Liver (tissue), 9 donors: ENCODE measurements around the gene ACTR1B. TPM values are rescaled to one million over a fixed set of nuclear protein-coding genes. Genes with fewer than 3 reads are reported as not detected.

Experiments
- DNase-seq: peaks from one replicate; pipeline ENCODE4 v3.0.0-alpha.2; 2017; ENCODE audit warnings: low spot score
- H3K27ac ChIP-seq, 2 donors: one replicate each; pipeline ENCODE4 v1.7.0; 2013; ENCODE audit warnings: inconsistent platforms in 2 of 2, low read length in 2 of 2, control low read depth in 1 of 2, low read depth in 1 of 2, mild to moderate bottlenecking in 1 of 2
- H3K27me3 ChIP-seq, 4 donors: one replicate each; pipeline versions ENCODE4 v1.6.1 to v1.7.0; 2013; ENCODE audit warnings: low read length in 3 of 4, inconsistent platforms in 1 of 4, mild to moderate bottlenecking in 1 of 4, moderate library complexity in 1 of 4; ENCODE audit not compliant: control insufficient read depth in 4 of 4, insufficient read depth in 4 of 4
- H3K36me3 ChIP-seq, 4 donors: one replicate each; pipeline versions ENCODE4 v1.6.1 to v1.7.0; 2013; ENCODE audit warnings: low read length in 3 of 4, mild to moderate bottlenecking in 3 of 4, low read depth in 1 of 4, moderate library complexity in 1 of 4; ENCODE audit not compliant: control insufficient read depth in 4 of 4, insufficient read depth in 3 of 4
- H3K4me1 ChIP-seq, 4 donors: one replicate each; pipeline versions ENCODE4 v1.6.1 to v1.7.0; 2013; ENCODE audit warnings: low read length in 3 of 4, mild to moderate bottlenecking in 3 of 4, moderate library complexity in 1 of 4; ENCODE audit not compliant: control insufficient read depth in 4 of 4, insufficient read depth in 4 of 4
- H3K4me3 ChIP-seq, 3 donors: one replicate each; pipeline versions ENCODE4 v1.6.1 to v1.7.0; 2013; ENCODE audit warnings: low read length in 3 of 3, control low read depth in 1 of 3, low read depth in 1 of 3, mild to moderate bottlenecking in 1 of 3
- H3K9ac ChIP-seq, 2 donors: one replicate each; pipeline ENCODE4 v1.7.0; 2013; ENCODE audit warnings: low read length in 2 of 2, mild to moderate bottlenecking in 2 of 2, moderate library complexity in 2 of 2, control low read depth in 1 of 2, low read depth in 1 of 2
- H3K9me3 ChIP-seq, 4 donors: one replicate each; pipeline versions ENCODE4 v1.6.1 to v1.7.0; 2013; ENCODE audit warnings: low read length in 3 of 4; ENCODE audit not compliant: control insufficient read depth in 4 of 4
- EGR1 ChIP-seq, 2 donors: IDR thresholded peaks; 2 replicates each; pipeline ENCODE4 v1.6.1; 2016 to 2018; ENCODE audit warnings: antibody characterized with exemption in 2 of 2, low read depth in 2 of 2
- FOXA1 ChIP-seq: IDR thresholded peaks from 2 replicates; pipeline ENCODE4 v1.6.1; 2016; ENCODE audit warnings: antibody characterized with exemption
- FOXA2 ChIP-seq: IDR thresholded peaks from 2 replicates; pipeline ENCODE4 v1.6.1; 2016; ENCODE audit warnings: antibody characterized with exemption
- GABPA ChIP-seq, 2 donors: IDR thresholded peaks in 1 of 2; conservative IDR thresholded peaks in 1 of 2; 2 replicates each; pipeline ENCODE4 v1.6.1; 2016; ENCODE audit warnings: antibody characterized with exemption in 2 of 2, mild to moderate bottlenecking in 1 of 2, moderate library complexity in 1 of 2
- HNF4A ChIP-seq, 2 donors: conservative IDR thresholded peaks; 2 replicates each; pipeline ENCODE4 v1.6.1; 2016; ENCODE audit warnings: antibody characterized with exemption in 2 of 2, mild to moderate bottlenecking in 2 of 2
- HNF4G ChIP-seq: IDR thresholded peaks from 2 replicates; pipeline ENCODE4 v1.6.1; 2016; ENCODE audit warnings: antibody characterized with exemption
- JUND ChIP-seq, 2 donors: IDR thresholded peaks; 2 replicates each; pipeline ENCODE4 v1.6.1; 2016; ENCODE audit warnings: antibody characterized with exemption in 2 of 2
- NR2F2 ChIP-seq: IDR thresholded peaks from 2 replicates; pipeline ENCODE4 v1.6.1; 2016; ENCODE audit warnings: antibody characterized with exemption
- RAD21 ChIP-seq, 2 donors: IDR thresholded peaks; 2 replicates each; pipeline ENCODE4 v1.6.1; 2016; ENCODE audit warnings: antibody characterized with exemption in 2 of 2, mild to moderate bottlenecking in 2 of 2
- RXRA ChIP-seq, 2 donors: IDR thresholded peaks; 2 replicates each; pipeline ENCODE4 v1.6.1; 2017 to 2018; ENCODE audit warnings: antibody characterized with exemption in 2 of 2, mild to moderate bottlenecking in 1 of 2
- SP1 ChIP-seq: IDR thresholded peaks from 2 replicates; pipeline ENCODE4 v1.6.1; 2018; ENCODE audit warnings: antibody characterized with exemption, mild to moderate bottlenecking
- TAF1 ChIP-seq: conservative IDR thresholded peaks from 2 replicates; pipeline ENCODE4 v1.6.1; 2016; ENCODE audit warnings: antibody characterized with exemption, mild to moderate bottlenecking
- YY1 ChIP-seq: IDR thresholded peaks from 2 replicates; pipeline ENCODE4 v1.6.1; 2016; ENCODE audit warnings: antibody characterized with exemption, mild to moderate bottlenecking
- WGBS: extraction: QIAGEN DNeasy Blood & Tissue Kit; methylation state at CpG from one replicate; pipeline ENCODE4 v1.1.7; 2013; 5-methylcytosine and 5-hydroxymethylcytosine counted together
- polyA plus RNA-seq, 2 donors: library from polyadenylated mRNA; stranded (reverse) in 1 of 2; unstranded in 1 of 2; fragments of 200-250 nt in 1 of 2; fragments of >200 nt in 1 of 2; fragmentation: Nextera tagmentation in 1 of 2; extraction: Ambion mirVana in 1 of 2; gene quantifications; one replicate each; pipeline versions ENCODE4 v1.2.1 to v1.2.3, GENCODE V29; 2013 to 2015
- total RNA-seq, 2 donors: library from RNA; depleted of rRNA; stranded (reverse); fragments of >200 nt; gene quantifications; one replicate each; pipeline ENCODE4 v1.2.3, GENCODE V29; 2014
- TF ChIP-seq, protein P1 (sequence below): IDR thresholded peaks from 2 replicates; pipeline ENCODE4 v1.6.1; 2016; ENCODE audit warnings: antibody characterized with exemption
- TF ChIP-seq, protein P2 (sequence below): fragments of 150-350 bp; IDR thresholded peaks from 2 replicates; pipeline ENCODE4 v1.5.1; 2017; ENCODE audit warnings: improper control_type of control experiment, low read depth, low read length; ENCODE audit not compliant: missing input control
- TF ChIP-seq, protein P3 (sequence below): IDR thresholded peaks from 2 replicates; pipeline ENCODE4 v1.6.1; 2016; ENCODE audit warnings: antibody characterized with exemption
- TF ChIP-seq, protein P4 (sequence below): IDR thresholded peaks from 2 replicates; pipeline ENCODE4 v1.6.1; 2016; ENCODE audit warnings: antibody characterized with exemption, mild to moderate bottlenecking
- TF ChIP-seq, protein P5 (sequence below): IDR thresholded peaks from 2 replicates; pipeline ENCODE4 v1.6.1; 2016; ENCODE audit warnings: antibody characterized with exemption
- donor health status: healthy.
- donor health status: healthy.
- donor health status: healthy.
- donor health status: healthy.
- donor health status: healthy.

Gene ACTR1B
- total and polyA plus RNA-seq, 4 donors, result 15.3 to 35.8 (median 28.8) TPM

DNA sequence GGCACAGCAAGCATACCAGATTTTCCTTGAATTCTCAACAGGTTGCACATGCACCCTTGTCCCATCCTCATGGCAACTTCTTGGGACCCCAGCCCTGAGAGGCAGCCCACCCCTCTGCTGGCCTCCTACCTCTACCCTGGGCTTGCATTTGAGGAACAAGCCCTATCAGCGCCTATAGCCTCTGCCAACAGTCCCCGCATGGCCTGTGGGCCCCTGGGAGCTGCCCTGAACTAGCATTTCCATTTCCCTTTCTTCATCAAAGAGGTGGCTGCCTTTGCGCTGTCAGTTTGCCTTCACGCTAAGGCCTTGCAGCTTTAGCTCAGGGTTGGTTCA lies 44.2 kb upstream of the ACTR1B start (continued):
- TF ChIP-seq SP1, result no peak
- TF ChIP-seq, protein P1, sequence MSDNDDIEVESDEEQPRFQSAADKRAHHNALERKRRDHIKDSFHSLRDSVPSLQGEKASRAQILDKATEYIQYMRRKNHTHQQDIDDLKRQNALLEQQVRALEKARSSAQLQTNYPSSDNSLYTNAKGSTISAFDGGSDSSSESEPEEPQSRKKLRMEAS, result no peak

DNA sequence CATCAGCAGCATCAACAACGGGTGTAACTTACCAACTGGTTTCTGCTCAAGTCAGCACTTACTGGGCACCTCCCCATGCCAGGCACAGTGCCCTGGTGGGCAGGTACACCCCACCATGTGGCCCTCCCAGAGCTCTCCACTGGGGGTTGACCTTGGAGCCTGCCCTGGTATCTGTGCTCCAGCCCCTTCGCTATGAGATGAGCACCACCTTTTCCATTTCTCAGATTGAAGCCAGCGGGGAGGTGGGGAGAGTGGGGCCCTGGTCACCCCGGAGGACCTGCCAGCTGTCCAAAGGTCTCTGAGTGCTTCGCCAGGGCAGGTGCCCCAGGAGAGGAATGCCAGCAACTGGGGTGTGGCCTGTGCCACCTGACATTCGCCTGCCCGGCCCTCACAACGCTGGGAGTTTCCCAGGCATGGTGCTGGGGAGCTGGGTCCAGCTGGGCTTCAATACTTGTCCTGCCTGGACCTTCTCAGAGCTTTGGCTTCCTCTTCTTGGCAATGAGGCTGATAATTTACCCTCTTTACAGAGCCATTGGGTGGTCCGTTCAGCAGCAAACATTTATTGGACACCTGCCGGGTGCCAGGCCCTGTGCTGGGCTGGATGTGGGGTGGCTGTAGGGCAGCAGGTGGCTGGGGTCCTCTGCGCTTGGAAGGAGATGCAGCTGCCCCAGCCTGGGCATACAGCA lies 43.7 kb upstream of the ACTR1B start:
- TF ChIP-seq HNF4A (conservative IDR thresholded peaks at IDR 0.05), result no peak
- TF ChIP-seq SP1, result no peak
- TF ChIP-seq TAF1, result no peak
- TF ChIP-seq RXRA (IDR thresholded peaks at IDR 0.05), result no peak
- TF ChIP-seq EGR1 (IDR thresholded peaks at IDR 0.05; ENCODE audit: low read depth in 2 of 2), result no peak
- TF ChIP-seq YY1, result no peak
- TF ChIP-seq, protein P2, sequence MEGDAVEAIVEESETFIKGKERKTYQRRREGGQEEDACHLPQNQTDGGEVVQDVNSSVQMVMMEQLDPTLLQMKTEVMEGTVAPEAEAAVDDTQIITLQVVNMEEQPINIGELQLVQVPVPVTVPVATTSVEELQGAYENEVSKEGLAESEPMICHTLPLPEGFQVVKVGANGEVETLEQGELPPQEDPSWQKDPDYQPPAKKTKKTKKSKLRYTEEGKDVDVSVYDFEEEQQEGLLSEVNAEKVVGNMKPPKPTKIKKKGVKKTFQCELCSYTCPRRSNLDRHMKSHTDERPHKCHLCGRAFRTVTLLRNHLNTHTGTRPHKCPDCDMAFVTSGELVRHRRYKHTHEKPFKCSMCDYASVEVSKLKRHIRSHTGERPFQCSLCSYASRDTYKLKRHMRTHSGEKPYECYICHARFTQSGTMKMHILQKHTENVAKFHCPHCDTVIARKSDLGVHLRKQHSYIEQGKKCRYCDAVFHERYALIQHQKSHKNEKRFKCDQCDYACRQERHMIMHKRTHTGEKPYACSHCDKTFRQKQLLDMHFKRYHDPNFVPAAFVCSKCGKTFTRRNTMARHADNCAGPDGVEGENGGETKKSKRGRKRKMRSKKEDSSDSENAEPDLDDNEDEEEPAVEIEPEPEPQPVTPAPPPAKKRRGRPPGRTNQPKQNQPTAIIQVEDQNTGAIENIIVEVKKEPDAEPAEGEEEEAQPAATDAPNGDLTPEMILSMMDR, result no peak
- no peak for TF ChIP-seq FOXA2
- TF ChIP-seq, protein P3, sequence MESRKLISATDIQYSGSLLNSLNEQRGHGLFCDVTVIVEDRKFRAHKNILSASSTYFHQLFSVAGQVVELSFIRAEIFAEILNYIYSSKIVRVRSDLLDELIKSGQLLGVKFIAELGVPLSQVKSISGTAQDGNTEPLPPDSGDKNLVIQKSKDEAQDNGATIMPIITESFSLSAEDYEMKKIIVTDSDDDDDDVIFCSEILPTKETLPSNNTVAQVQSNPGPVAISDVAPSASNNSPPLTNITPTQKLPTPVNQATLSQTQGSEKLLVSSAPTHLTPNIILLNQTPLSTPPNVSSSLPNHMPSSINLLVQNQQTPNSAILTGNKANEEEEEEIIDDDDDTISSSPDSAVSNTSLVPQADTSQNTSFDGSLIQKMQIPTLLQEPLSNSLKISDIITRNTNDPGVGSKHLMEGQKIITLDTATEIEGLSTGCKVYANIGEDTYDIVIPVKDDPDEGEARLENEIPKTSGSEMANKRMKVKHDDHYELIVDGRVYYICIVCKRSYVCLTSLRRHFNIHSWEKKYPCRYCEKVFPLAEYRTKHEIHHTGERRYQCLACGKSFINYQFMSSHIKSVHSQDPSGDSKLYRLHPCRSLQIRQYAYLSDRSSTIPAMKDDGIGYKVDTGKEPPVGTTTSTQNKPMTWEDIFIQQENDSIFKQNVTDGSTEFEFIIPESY, result no peak
- TF ChIP-seq FOXA1, result no peak
- no peak for TF ChIP-seq GABPA (IDR thresholded peaks at IDR 0.05 in 1 of 2, conservative IDR thresholded peaks at IDR 0.05 in 1 of 2)
- no peak for TF ChIP-seq JUND (IDR thresholded peaks at IDR 0.05)
- no peak for TF ChIP-seq NR2F2
- TF ChIP-seq RAD21 (IDR thresholded peaks at IDR 0.05), result no peak
- TF ChIP-seq HNF4G, result no peak
- TF ChIP-seq, protein P4, sequence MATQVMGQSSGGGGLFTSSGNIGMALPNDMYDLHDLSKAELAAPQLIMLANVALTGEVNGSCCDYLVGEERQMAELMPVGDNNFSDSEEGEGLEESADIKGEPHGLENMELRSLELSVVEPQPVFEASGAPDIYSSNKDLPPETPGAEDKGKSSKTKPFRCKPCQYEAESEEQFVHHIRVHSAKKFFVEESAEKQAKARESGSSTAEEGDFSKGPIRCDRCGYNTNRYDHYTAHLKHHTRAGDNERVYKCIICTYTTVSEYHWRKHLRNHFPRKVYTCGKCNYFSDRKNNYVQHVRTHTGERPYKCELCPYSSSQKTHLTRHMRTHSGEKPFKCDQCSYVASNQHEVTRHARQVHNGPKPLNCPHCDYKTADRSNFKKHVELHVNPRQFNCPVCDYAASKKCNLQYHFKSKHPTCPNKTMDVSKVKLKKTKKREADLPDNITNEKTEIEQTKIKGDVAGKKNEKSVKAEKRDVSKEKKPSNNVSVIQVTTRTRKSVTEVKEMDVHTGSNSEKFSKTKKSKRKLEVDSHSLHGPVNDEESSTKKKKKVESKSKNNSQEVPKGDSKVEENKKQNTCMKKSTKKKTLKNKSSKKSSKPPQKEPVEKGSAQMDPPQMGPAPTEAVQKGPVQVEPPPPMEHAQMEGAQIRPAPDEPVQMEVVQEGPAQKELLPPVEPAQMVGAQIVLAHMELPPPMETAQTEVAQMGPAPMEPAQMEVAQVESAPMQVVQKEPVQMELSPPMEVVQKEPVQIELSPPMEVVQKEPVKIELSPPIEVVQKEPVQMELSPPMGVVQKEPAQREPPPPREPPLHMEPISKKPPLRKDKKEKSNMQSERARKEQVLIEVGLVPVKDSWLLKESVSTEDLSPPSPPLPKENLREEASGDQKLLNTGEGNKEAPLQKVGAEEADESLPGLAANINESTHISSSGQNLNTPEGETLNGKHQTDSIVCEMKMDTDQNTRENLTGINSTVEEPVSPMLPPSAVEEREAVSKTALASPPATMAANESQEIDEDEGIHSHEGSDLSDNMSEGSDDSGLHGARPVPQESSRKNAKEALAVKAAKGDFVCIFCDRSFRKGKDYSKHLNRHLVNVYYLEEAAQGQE, result no peak
- TF ChIP-seq, protein P1, result no peak
- TF ChIP-seq, protein P5, sequence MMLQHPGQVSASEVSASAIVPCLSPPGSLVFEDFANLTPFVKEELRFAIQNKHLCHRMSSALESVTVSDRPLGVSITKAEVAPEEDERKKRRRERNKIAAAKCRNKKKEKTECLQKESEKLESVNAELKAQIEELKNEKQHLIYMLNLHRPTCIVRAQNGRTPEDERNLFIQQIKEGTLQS, result no peak
- DNase-seq, result no peak

More for the DNA sequence above, 43.7 kb upstream of the ACTR1B start:
- Histone ChIP-seq H3K4me1 (peaks cover 0 to 3% (median 0%) of the 10 kb centered on the region in 4 donors), H3K9me3 (no peaks in the 10 kb centered on the region), H3K27me3 (no peaks in the 10 kb centered on the region), H3K27ac (no peak overlapping the region), H3K4me3 (no peak overlapping the region), H3K36me3 (no peaks in the 10 kb centered on the region), H3K9ac (no peak overlapping the region)
- 69% methylated on average over 11 of the region's 11 CpGs for WGBS
